Endothelial cell of umbilical vein (primary cell): ENCODE measurements around the gene METRNL. TPM values are rescaled to one million over a fixed set of nuclear protein-coding genes. Genes with fewer than 3 reads are reported as not detected.

ENCODE experiments used
- BruUV-seq: library from RNA; stranded (reverse); fragments of 400-500 nt; replicated peaks from 2 replicates; lab custom pipeline; 2021; lab: Mats Ljungman, UMichigan
- CTCF ChIA-PET: fragments of 300-600, 350-600 bp; sonication (Branson Sonifier 250); formaldehyde crosslinking; loops from one replicate; lab custom pipeline; 2021; ENCODE audit warnings: antibody characterized with exemption, inconsistent platforms; lab: Charles Lee
- POLR2A ChIA-PET: fragments of 300-600, 350-600 bp; sonication (Branson Sonifier 250); formaldehyde crosslinking; loops from one replicate; lab custom pipeline; 2021; ENCODE audit warnings: antibody characterized with exemption, inconsistent platforms; lab: Charles Lee
- DNase-seq: peaks from one replicate; pipeline ENCODE4 v3.0.0-alpha.2; 2011; ENCODE audit warnings: low read depth, low spot score
- FAIRE-seq: peaks from 2 replicates; lab custom pipeline; 2011; peaks lifted over from hg19 to GRCh38; lab: Jason Lieb, UNC
- H2AFZ ChIP-seq: 2 replicates; pipeline ENCODE4 v1.6.0; 2012; ENCODE audit warnings: low read depth, low read length, control low read depth, inconsistent platforms
- H3K27ac ChIP-seq: 2 replicates; pipeline ENCODE4 v1.5.1; 2011; ENCODE audit warnings: low read depth, mild to moderate bottlenecking, control low read depth, low read length, moderate library complexity; ENCODE audit not compliant: insufficient read depth
- H3K27me3 ChIP-seq, 2 experiments: 2 replicates each; pipeline versions ENCODE4 v1.6.0 to v1.6.1; 2011; ENCODE audit warnings: low read length in 2 of 2, mixed read lengths in 1 of 2; ENCODE audit not compliant: control insufficient read depth in 2 of 2, insufficient read depth in 2 of 2
- H3K36me3 ChIP-seq, 2 experiments: 2 replicates in 1 of 2; 3 replicates in 1 of 2; pipeline ENCODE4 v1.5.1; 2011; ENCODE audit warnings: low read length in 2 of 2, mild to moderate bottlenecking in 1 of 2, moderate library complexity in 1 of 2; ENCODE audit not compliant: control insufficient read depth in 2 of 2, insufficient read depth in 2 of 2; ENCODE audit errors: extremely low read depth in 1 of 2
- H3K4me1 ChIP-seq: 3 replicates; pipeline ENCODE4 v1.5.1; 2011; ENCODE audit warnings: mild to moderate bottlenecking, low read length; ENCODE audit not compliant: control insufficient read depth, insufficient read depth; ENCODE audit errors: extremely low read depth
- H3K4me2 ChIP-seq: 2 replicates; pipeline ENCODE4 v1.6.1; 2011; ENCODE audit warnings: low read length, control low read depth, mixed read lengths; ENCODE audit not compliant: insufficient read depth
- H3K4me3 ChIP-seq, 3 experiments: fragments of 200-600 bp in 1 of 3; sonication (generic), shearing (Covaris generic) in 1 of 3; replicated peaks in 1 of 3; 2 replicates each; pipeline ENCODE4 v1.5.1; 2011 to 2016; ENCODE audit warnings: control low read depth in 3 of 3, low read length in 3 of 3, mild to moderate bottlenecking in 2 of 3, inconsistent platforms in 1 of 3, low read depth in 1 of 3, moderate library complexity in 1 of 3; ENCODE audit not compliant: insufficient read depth in 1 of 3
- H3K79me2 ChIP-seq: 2 replicates; pipeline ENCODE4 v1.6.0; 2012; ENCODE audit warnings: low read length, inconsistent platforms; ENCODE audit not compliant: control insufficient read depth, insufficient read depth
- H3K9ac ChIP-seq: replicated peaks from 2 replicates; pipeline ENCODE3; 2011; ENCODE audit warnings: low read length, control low read depth; ENCODE audit not compliant: insufficient read depth; ENCODE audit errors: extremely low read depth
- H3K9me1 ChIP-seq: replicated peaks from 3 replicates; pipeline ENCODE4 v1.6.0; 2011; ENCODE audit warnings: mild to moderate bottlenecking, low read length; ENCODE audit not compliant: control insufficient read depth, insufficient read depth; ENCODE audit errors: extremely low read depth
- H3K9me3 ChIP-seq: replicated peaks from 2 replicates; pipeline ENCODE4 v1.5.1; 2012; ENCODE audit warnings: low read length, inconsistent platforms; ENCODE audit not compliant: control insufficient read depth, insufficient read depth
- H4K20me1 ChIP-seq: replicated peaks from 2 replicates; pipeline ENCODE3; 2011; ENCODE audit warnings: mild to moderate bottlenecking, low read length; ENCODE audit not compliant: control insufficient read depth, insufficient read depth; ENCODE audit errors: extremely low read depth
- CTCF ChIP-seq, 2 donors: IDR thresholded peaks; 1 replicate in 1 of 2; 2 replicates in 1 of 2; pipeline ENCODE4 v1.5.1; 2011; ENCODE audit warnings: low read length in 2 of 2, mild to moderate bottlenecking in 2 of 2, moderate library complexity in 2 of 2, control low read depth in 1 of 2, inconsistent platforms in 1 of 2, low read depth in 1 of 2; ENCODE audit not compliant: insufficient read depth in 1 of 2; ENCODE audit errors: extremely low read depth in 1 of 2
- EZH2 ChIP-seq: IDR thresholded peaks from 2 replicates; pipeline ENCODE4 v1.6.1; 2012; ENCODE audit warnings: borderline replicate concordance, low read depth, mild to moderate bottlenecking, moderate library complexity, low read length, inconsistent platforms; ENCODE audit not compliant: severe bottlenecking
- FOS ChIP-seq: IDR thresholded peaks from 2 replicates; pipeline ENCODE4 v1.6.1; 2011; ENCODE audit warnings: mild to moderate bottlenecking, low read length, moderate library complexity, borderline replicate concordance; ENCODE audit not compliant: insufficient read depth
- GATA2 ChIP-seq: IDR thresholded peaks from 2 replicates; pipeline ENCODE4 v1.7.0; 2011; ENCODE audit warnings: low read depth, mild to moderate bottlenecking, moderate library complexity, mixed read lengths, low read length; ENCODE audit not compliant: insufficient read length, insufficient read depth
- JUN ChIP-seq: IDR thresholded peaks from 2 replicates; pipeline ENCODE4 v1.6.1; 2011; ENCODE audit warnings: borderline replicate concordance, low read depth; ENCODE audit not compliant: insufficient read length, insufficient read depth
- MAX ChIP-seq: IDR thresholded peaks from 2 replicates; pipeline ENCODE4 v1.6.1; 2011; ENCODE audit not compliant: insufficient read depth, insufficient read length
- MYC ChIP-seq: IDR thresholded peaks from one replicate; pipeline ENCODE4 v1.6.1; 2011; ENCODE audit warnings: mild to moderate bottlenecking, low read depth, low read length
- POLR2A ChIP-seq: IDR thresholded peaks from 2 replicates; pipeline ENCODE4 v1.6.1; 2012; ENCODE audit warnings: low read depth, mild to moderate bottlenecking, control low read depth, low read length
- POLR2AphosphoS5 ChIP-seq: IDR thresholded peaks from 2 replicates; pipeline ENCODE4 v1.6.1; 2012; ENCODE audit warnings: low read depth, mild to moderate bottlenecking, control low read depth, low read length, moderate library complexity; ENCODE audit not compliant: insufficient read depth
- dilution Hi-C: fragments of 300-500 bp; cut with MboI; formaldehyde crosslinking; loops from one replicate; pipeline ENCODE4 v1.15.0; 2019; ENCODE audit warnings: low sequenced_read_pairs; ENCODE audit not compliant: extremely low pct_ligation_motif_present
- intact Hi-C: fragments of 100-400 bp; cut with micrococcal nuclease; formaldehyde crosslinking; loops from one replicate; pipeline ENCODE4 v1.10.0; 2022
- polyA plus RNA-seq, 4 experiments: library from polyadenylated mRNA; depleted of rRNA in 3 of 4; stranded (reverse) in 3 of 4; unstranded in 1 of 4; fragments of >200 nt; gene quantifications; 2 replicates each; pipeline versions ENCODE4 v1.2.1 to v1.2.3, GENCODE V29; 2011 to 2012; ENCODE audit warnings: missing spikeins in 1 of 4
- total RNA-seq: library from RNA; stranded (reverse); gene quantifications from 2 replicates; pipeline ENCODE4 v1.2.3, GENCODE V29; 2021

The METRNL gene
- total and polyA plus RNA-seq, 2 donors (not counting 3 experiments of a cell fraction or from before 2014, with no cell fraction given): 29.5 to 54.4 TPM

- POLR2A ChIA-PET: no interaction called here
- Histone ChIP-seq H3K79me2 (no peaks in the 10 kb centered on the region), H3K4me1 (peaks cover 8% of the 10 kb centered on the region), H3K27me3 (no peaks in the 10 kb centered on the region), H3K27ac (no peak overlapping the region), H3K9me3 (no peaks in the 10 kb centered on the region), H3K36me3 (no peaks in the 10 kb centered on the region), H3K4me2 (no peak overlapping the region), H4K20me1 (no peaks in the 10 kb centered on the region), H3K4me3 (no peak overlapping the region), H3K9me1 (no peaks in the 10 kb centered on the region), H3K9ac (no peak overlapping the region), H2AFZ (no peak overlapping the region)
- DNase-seq (no peak), FAIRE-seq (no peak)
- BruUV-seq: no TSS peak
- intact Hi-C loops: no loop called here
- dilution Hi-C loops: no loop called here
- CTCF ChIA-PET: no interaction called here
- TF ChIP-seq MAX (no peak), CTCF (IDR thresholded peaks at IDR 0.05; ENCODE audit: extremely low read depth in 1 of 2, insufficient read depth in 1 of 2, low read depth in 1 of 2, low read length in 2 of 2) (no peak), JUN (no peak), EZH2 (no peak), MYC (no peak), POLR2AphosphoS5 (no peak), GATA2 (no peak), POLR2A (no peak), FOS (no peak)
Measured at GRCh38 chr17:83074486-83075223, 4.8 kb upstream of the METRNL start.
